Activated CD8-positive, alpha-beta T cell treated with anti-CD3 and anti-CD28 coated beads for 36 hours (primary cell): ENCODE results near the gene CCDC175. TPM values are rescaled to one million over a fixed set of nuclear protein-coding genes. Genes with fewer than 3 reads are reported as not detected.

Source experiments
- ATAC-seq: fragments of 200-7000 bp; cut with Tn5 transposase; one replicate; pipeline ENCODE4 v1.10.0; 2021; ENCODE audit warnings: mild to moderate bottlenecking, moderate library complexity
- CTCF ChIA-PET: fragments of 350-600 bp; sonication (Branson Sonifier 250); formaldehyde crosslinking; loops from one replicate; lab custom pipeline; 2021; ENCODE audit warnings: antibody characterized with exemption; lab: Charles Lee
- POLR2A ChIA-PET: fragments of 350-600 bp; sonication (Branson Sonifier 250); formaldehyde crosslinking; loops from one replicate; lab custom pipeline; 2021; ENCODE audit warnings: antibody characterized with exemption; lab: Charles Lee
- DNase-seq: peaks from one replicate; pipeline ENCODE4 v3.0.0-alpha.2; 2020
- H3K27ac Mint-ChIP-seq: one replicate; pipeline ENCODE4 v1.8.0; 2021; ENCODE audit warnings: mild to moderate bottlenecking, mixed read lengths
- H3K27me3 Mint-ChIP-seq: one replicate; pipeline ENCODE4 v1.8.0; 2021; ENCODE audit warnings: mixed read lengths
- H3K36me3 Mint-ChIP-seq: one replicate; pipeline ENCODE4 v1.8.0; 2021; ENCODE audit warnings: low read depth, mixed read lengths
- H3K4me1 Mint-ChIP-seq: one replicate; pipeline ENCODE4 v1.8.0; 2021; ENCODE audit warnings: low read depth, mixed read lengths
- H3K4me3 Mint-ChIP-seq: one replicate; pipeline ENCODE4 v1.8.0; 2021; ENCODE audit warnings: mild to moderate bottlenecking, moderate library complexity, mixed read lengths
- H3K9me3 Mint-ChIP-seq: one replicate; pipeline ENCODE4 v1.8.0; 2021; ENCODE audit warnings: mixed read lengths
- CTCF ChIP-seq: fragments of 200-600 bp; IDR thresholded peaks from one replicate; pipeline ENCODE4 v1.8.0; 2022; ENCODE audit warnings: antibody characterized with exemption, mild to moderate bottlenecking
- intact Hi-C: fragments of 100-400 bp; cut with micrococcal nuclease; formaldehyde crosslinking; loops from one replicate; pipeline ENCODE4 v1.10.0; 2022
- total RNA-seq, 2 experiments: library from RNA; stranded (reverse); gene quantifications; one replicate each; pipeline ENCODE4 v1.2.3, GENCODE V29; 2021

Gene CCDC175
- total RNA-seq, result not detected

- peaks cover 12% of the 10 kb centered on the region for H3K27me3 Mint-ChIP-seq
- ChIA-PET POLR2A (interaction anchor here (0.6 kb wide), 1 partner anchor 105 kb away, joined by 3 read pairs; no protein-coding TSS in a partner anchor), CTCF (interaction anchor here (0.7 to 4.8 kb wide), 40 partner anchors 10 to 608 kb away, joined by 3 to 75 read pairs (median 4); partner anchors contain the start of gene GPR135)
- TF ChIP-seq CTCF, result peak; percentile 96
- DNase-seq (peak; percentile 93), ATAC-seq (peak; percentile 100)
- H3K9me3 Mint-ChIP-seq, result no peaks in the 10 kb centered on the region
- H3K36me3 Mint-ChIP-seq, result no peaks in the 10 kb centered on the region
- intact Hi-C loops, result loop anchor here (2.0 to 5.0 kb wide), 2 partner anchors 69 to 450 kb away; no protein-coding TSS in a partner anchor
- peak within 1 kb of the TSS; percentile 67 for H3K4me3 Mint-ChIP-seq
- no peak within 1 kb of the TSS for H3K27ac Mint-ChIP-seq
- peaks cover 5% of the 10 kb centered on the region for H3K4me1 Mint-ChIP-seq
These were observed at the start of gene CCDC175 for GRCh38 chr14:59576332-59577294. Gene CCDC175, minus strand, starts transcription at chr14:59576812. Its CDS starts 37 bp downstream, at chr14:59576775.

DNA sequence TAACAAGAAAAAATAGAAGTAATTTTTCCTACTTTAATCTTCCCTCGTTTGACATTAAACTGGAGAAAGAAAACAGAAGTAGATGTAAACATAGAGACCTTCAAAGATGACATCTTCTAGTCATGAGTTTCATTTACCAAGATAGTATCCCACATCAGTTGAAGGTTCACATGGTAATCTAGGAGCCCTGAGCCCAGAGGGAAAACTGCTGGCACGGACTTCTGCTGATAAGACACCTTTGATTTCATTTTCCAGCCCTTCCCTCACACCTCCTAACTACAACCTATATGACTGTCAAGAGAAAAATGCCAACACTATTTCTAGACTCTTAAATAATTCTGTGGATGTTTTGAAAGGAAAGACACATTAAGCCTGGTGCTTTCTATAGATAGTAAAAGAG is 46.0 kb upstream of the CCDC175 start:
- Mint-ChIP-seq H3K27me3 (peaks cover 17% of the 10 kb centered on the region), H3K4me1 (no peaks in the 10 kb centered on the region), H3K27ac (no peak overlapping the region), H3K9me3 (no peaks in the 10 kb centered on the region), H3K4me3 (no peak overlapping the region), H3K36me3 (no peaks in the 10 kb centered on the region)
- DNase-seq (no peak), ATAC-seq (no peak)
- TF ChIP-seq CTCF, result no peak
- ChIA-PET CTCF (no interaction called here), POLR2A (interaction anchor here (0.6 kb wide), 1 partner anchor 68 kb away, joined by 4 read pairs; no protein-coding TSS in a partner anchor)
- intact Hi-C loops, result no loop called here

DNA sequence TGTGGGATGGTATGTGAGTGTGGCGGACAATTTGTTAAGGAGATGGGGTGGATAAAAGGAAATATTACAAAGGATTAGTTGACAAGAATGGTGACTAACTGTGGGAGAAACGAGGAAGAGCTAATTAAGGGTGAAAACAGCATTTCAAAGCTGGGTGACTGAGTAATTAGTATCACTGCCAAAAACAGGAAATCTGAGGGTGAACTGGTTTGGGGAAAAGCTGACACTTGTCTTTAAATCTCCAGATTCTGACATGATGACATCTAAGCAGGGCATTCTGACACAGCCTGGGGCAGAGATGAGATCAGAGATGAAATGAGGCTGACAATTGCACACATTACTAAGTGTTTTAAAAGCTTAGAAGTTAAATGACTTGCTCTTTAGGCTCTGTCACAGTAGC is 42.4 kb upstream of the CCDC175 start:
- H3K4me1 Mint-ChIP-seq, result no peaks in the 10 kb centered on the region
- intact Hi-C loops, result no loop called here
- H3K4me3 Mint-ChIP-seq, result no peak overlapping the region
- POLR2A ChIA-PET, result interaction anchor here (0.8 kb wide), 1 partner anchor 51 kb away, joined by 3 read pairs; no protein-coding TSS in a partner anchor
- H3K36me3 Mint-ChIP-seq, result no peaks in the 10 kb centered on the region
- CTCF ChIA-PET, result no interaction called here
- DNase-seq (no peak), ATAC-seq (no peak)
- peaks cover 14% of the 10 kb centered on the region for H3K27me3 Mint-ChIP-seq
- TF ChIP-seq CTCF, result no peak
- H3K9me3 Mint-ChIP-seq, result no peaks in the 10 kb centered on the region
- H3K27ac Mint-ChIP-seq, result no peak overlapping the region

DNA sequence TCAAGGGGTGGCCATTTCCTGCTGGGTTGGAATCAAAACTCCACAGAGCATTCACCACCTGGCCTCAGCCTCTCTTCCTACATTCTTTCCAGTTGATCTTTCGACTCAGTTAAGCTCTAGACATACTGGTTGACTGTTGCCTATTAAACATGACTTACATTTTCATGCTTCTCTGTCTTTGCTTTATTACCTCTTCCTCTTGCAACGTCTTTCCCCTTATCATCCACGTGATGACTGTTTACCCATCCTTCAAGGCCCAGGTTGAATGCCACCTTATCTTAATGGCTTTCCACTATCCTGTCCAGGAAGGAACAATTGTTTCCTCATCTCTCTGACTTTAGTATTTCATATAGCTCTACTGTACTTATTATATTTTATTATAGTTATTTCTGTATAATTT is 24.4 kb upstream of the CCDC175 start:
- Mint-ChIP-seq H3K36me3 (no peaks in the 10 kb centered on the region), H3K27ac (no peak overlapping the region), H3K4me3 (no peak overlapping the region), H3K4me1 (no peaks in the 10 kb centered on the region), H3K9me3 (no peaks in the 10 kb centered on the region), H3K27me3 (peaks cover 14% of the 10 kb centered on the region)
- DNase-seq, result no peak
- TF ChIP-seq CTCF, result no peak
- CTCF ChIA-PET, result interaction anchor here (1.2 kb wide), 1 partner anchor 32 kb away, joined by 4 read pairs; no protein-coding TSS in a partner anchor
- no peak for ATAC-seq
- POLR2A ChIA-PET, result no interaction called here
- intact Hi-C loops, result no loop called here
